Activated T-helper 9 cell treated with anti-CD3 and anti-CD28 coated beads, Interleukin-2, amount 50 U/mL, for 16 hours (primary cell): ENCODE data around the gene RPS19BP1.
A peak's percentile ranks its signal among the peaks of the same experiment; 100 is the strongest.

ENCODE experiments used
- DNase-seq: peaks from one replicate; pipeline ENCODE4 v3.0.0-alpha.2; 2020; ENCODE audit warnings: low read depth

Gene RPS19BP1

DNA sequence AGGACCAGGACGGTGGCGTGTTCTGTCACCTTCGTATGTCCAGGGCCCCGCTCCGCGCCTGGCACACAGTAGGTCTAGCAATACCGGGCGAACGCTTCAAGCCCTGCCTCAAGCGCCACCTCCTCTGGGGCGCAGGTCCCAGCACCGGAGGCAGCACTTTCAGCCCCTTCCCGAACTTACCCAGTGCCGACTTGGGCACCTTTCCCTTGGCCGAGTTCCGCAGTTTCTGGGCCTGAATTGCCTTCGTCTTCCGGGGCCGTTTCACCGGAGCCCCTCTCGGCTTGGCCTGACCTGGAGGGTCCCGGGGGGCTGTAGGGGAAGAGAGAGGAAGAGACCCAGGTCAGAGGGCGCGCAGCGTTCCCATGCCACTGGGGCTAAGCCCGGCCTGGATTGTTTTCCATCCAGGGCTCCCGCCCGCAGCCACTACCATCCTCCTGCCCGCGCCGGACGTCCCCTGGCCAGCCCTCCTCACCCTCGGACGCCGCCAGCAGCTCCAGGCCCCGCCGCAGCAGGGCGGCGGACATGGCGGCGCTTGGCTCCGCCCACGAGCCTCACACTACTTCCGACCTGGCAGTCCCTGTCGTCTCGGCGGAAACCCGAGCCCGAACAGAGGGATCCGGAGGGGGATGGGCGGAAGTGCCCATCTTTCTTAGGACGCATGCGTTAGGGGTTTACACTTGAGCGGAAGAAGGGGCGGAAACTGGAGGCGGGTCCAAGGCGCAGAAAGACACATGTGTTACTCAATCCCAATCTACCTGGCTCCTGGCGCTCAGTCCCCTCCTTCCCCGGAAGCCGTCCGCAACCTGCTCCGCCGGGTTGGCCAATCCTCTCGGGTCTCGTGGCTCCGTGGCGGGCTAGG, at the start of gene RPS19BP1:
TSS of gene RPS19BP1 (minus strand) at position 534 of the 859 bp plus-strand sequence. CDS start at position 524, 10 bp downstream.
- peak; percentile 99 for DNase-seq

GRCh38 chr22:39581303-39581702, 48.8 kb upstream of the RPS19BP1 start:
- DNase-seq: no peak

DNA sequence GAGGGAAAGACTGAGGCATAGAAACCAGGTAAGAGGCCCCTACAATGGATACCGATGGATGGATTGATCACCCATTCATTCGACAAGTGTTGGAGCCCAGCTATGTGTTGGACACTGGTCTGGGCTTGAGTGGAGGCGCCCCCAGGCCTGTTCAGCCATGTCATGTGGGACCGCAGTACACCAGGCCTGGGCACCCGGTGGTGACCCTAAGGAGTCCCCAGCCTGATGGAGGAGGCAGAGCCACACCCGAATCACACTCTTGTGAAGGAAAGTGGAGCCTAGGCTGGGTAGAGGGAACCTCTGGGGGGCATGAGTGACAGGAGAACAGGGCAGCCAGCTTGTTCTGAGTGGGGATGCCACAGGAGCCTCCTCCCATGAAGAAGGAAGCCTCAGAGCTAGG, 48.2 kb upstream of the RPS19BP1 start:
- DNase-seq: no peak

DNA sequence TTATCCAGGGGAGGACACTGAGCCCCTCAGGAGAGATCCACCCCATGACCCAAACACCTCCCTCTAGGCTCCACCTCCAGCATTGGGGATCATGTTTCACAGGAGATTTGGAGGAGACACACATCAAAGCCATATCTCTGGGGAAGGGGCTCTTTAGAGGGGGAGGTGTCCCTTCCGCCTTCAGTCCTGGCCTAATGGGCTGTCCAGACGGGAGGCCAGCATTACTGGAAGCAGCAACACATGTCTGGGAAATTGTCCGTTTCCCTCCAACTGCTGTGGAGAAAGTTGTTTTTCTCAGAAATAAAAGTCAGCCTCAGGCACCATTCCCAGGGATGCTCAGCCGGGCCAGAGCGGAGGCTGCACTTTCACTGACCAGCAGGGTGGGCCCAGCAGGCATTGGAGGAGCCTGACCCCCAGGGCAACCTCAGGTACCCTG, 47.5 kb upstream of the RPS19BP1 start:
- no peak for DNase-seq

GRCh38 chr22:39577900-39578299, 45.4 kb upstream of the RPS19BP1 start:
- DNase-seq: no peak

GRCh38 chr22:39577366-39577765, 44.8 kb upstream of the RPS19BP1 start:
- no peak for DNase-seq

DNA sequence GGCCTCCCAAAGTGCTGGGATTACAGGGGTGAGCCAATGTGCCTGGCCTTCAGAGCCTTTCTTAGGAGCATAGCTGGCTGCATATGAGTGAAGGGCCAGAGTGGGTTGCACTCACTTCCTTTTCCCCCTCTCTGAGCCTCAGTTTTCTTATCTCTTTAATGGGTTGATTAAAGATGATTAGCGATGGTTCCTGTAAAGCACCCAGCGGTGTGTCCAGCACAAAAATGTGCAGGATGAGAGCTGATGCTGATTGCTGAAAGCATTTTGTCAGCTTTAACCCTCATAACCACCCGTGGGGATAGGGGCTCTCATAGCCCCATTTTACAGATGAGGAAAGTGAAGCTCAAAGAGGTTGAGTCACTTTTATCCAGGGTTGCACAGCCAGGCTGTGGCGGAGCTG, 43.5 kb upstream of the RPS19BP1 start:
- no peak for DNase-seq

DNA sequence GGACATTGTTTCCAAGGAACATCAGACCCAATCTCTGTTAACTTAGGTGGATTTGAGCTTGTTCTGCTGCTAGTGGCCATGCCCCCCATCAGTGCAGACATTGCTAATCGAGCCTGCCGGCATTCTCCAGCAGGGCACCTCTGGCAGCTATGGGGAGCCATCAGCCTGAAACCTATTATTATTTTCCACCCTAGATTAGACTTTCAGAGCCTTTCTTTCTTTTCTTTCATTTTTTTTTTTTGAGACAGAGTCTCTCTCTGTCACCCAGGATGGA, 42.9 kb upstream of the RPS19BP1 start:
- DNase-seq: no peak

DNA sequence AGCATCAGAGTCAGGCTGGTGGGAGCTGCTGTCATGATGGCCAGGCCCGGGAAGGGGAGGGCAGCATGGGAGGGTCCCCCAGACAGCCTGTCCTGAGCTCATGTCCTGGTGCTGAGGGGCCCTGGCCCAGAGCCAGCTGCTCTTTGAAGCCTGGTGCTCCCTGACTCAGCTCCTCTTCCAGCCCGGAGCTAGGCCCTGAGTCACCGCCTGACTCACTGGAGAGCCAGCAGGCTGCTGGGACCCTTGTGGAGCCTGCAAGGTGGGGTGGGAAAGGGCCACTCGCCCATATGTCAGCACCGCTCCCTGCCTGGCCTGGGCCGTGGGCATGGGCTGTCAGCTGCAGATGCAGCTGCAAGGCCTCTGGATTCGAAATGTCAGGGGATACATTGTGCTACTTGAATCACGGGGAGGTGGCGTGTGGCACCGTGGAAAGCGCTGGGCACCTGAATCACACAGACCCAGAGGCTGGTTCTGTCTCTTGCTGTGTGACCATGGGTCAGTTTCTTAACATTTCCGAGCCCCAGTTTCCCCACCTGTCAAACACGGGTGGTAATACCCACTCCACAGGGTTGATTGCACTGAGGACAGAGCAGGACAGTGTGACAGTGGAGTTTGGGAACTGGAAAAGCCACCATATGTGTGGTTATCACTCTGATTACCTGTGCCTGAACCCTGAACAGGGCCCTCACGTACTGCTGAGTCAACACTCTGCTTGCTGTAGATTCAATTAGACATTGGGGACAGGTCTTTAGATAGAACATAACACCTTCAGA, 42.4 kb upstream of the RPS19BP1 start:
- DNase-seq: no peak

DNA sequence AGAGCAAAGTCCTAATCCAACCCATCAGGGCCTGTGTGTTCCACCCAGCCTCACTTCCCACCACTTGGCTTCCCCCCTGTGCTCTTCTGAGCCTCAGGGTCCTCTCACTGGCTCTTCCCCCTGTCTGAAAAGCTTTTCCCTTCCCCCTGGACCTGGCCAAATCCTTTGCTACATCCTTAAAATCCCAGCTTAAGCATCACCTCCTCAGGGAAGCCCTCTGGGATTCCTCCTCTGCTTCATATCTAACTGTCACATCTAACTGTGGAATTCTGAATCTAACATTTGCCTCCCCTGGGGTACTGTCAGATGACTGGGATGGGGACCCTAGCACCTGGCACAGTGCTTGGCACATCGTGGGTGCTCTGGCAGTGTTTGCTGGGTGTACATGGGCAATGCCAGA, 39.0 kb upstream of the RPS19BP1 start:
- no peak for DNase-seq

GRCh38 chr22:39570665-39571064, 38.1 kb upstream of the RPS19BP1 start, which contains the start of gene CACNA1I:
TSS of gene CACNA1I (plus strand) at chr22:39570753. CDS start at chr22:39570753, 0 bp downstream.
- DNase-seq: no peak

DNA sequence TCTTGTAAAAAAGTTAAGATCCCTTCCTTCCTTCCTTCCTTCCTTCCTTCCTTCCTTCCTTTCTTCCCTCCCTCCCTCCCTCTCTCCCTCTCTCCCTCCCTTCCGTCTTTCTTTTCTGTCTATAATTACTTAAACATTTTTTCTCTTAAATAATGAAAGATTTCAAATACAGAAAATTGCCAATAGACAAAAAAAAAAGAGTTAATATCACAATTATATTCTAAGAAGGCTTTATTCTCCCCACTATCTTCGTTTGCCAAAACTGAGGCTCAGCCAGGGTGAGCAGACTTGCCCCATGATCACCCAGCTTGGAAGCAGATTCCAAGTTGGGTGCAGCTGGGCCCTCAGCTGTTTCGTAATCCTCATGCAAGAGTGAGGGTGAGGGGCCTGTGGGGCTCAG, 37.7 kb upstream of the RPS19BP1 start:
- DNase-seq: no peak

- no peak for DNase-seq
These were observed 36.5 kb upstream of the RPS19BP1 start for GRCh38 chr22:39569066-39569465.

- DNase-seq: no peak
These were observed 35.9 kb upstream of the RPS19BP1 start for GRCh38 chr22:39568278-39568981.

DNA sequence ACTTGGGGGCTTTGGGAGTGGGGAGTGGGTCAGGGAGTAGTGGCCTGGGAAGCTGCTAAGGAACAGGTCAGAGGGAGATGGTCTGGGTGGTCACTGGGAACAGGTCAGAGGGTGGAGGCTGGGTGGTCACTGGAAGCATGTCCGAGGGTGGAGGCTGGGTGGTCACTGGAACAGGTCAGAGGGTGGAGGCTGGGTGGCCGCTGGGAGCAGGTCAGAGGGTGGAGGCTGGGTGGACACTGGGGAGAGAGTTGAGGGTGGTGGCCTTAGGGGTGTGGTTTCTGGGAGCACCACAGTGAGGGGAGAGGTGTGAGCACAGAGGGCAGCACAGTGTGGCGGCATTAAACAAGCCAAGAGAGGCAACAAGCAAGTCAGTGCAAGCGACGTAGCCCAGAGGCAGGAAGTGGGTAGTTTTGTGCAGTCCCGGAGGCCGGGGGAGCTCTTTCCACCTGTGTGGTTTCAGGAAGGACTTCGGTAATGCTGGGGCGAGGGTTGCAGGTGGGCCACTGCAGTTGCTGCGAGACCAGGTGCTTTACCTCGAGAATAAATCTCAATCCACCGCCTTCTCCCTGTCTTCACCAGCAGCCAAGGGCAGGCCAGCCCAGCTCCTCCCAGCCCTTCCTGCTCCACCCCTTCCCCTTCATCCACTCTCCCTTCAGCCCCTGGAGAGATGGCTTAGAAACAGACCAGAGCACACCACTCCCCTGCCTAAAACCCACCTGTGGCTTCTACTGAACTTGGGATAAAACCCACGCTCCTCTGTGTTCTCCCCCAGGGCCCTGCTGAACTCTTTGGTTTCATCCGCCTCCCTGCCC, 34.8 kb upstream of the RPS19BP1 start:
- no peak for DNase-seq

GRCh38 chr22:39565414-39565944, 32.9 kb upstream of the RPS19BP1 start:
- no peak for DNase-seq

- no peak for DNase-seq
These were observed 31.3 kb upstream of the RPS19BP1 start for GRCh38 chr22:39563571-39564428.

DNA sequence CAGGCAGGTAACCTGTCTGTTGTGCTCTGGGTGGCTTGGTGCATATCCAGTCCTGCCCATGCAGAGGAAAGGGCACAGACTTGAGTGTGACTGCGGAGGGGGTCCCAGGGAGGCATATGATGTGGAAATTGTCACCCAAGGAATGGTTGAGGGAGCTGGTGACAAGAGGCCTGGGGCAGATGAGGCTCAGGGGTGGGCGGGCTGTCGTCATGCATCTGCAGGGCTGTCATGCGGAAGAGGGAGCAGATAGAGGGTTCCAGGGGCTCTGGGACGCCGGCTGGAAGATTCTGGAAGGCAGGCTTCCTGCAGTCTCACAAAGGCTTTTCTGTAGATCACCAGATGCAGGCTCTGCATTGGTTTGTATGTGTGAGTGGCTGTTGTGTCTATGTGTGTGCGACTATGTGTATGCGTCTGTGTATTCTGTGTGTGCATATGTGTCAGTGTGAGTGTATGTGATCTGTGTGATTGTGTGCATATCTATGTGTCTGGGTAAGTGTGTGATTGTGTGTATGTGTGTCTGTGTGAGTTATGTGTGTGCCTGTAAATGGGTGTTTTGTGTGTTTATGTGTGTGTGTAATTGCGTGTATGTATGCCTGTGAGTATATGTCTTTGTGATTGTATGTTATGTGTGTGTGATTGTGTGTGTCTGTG, 30.4 kb upstream of the RPS19BP1 start:
- no peak for DNase-seq

- no peak for DNase-seq
These were observed 27.6 kb upstream of the RPS19BP1 start for GRCh38 chr22:39560127-39560526.
